Measurements from ENCODE around the gene CEP55. TPM values are rescaled to one million over a fixed set of nuclear protein-coding genes. Genes with fewer than 3 reads are reported as not detected.

The CEP55 gene
- total and polyA plus RNA-seq, 2 donors (not counting 1 experiment from before 2014, with no cell fraction given) = 16.1 to 19.0 TPM

- no peaks in the 10 kb centered on the region for H3K36me3 ChIP-seq (ENCODE audit: control insufficient read depth, insufficient read depth, low read length)
- H3K9ac ChIP-seq (ENCODE audit: insufficient read depth, low read length) = no peak overlapping the region
- H3K9me3 ChIP-seq (ENCODE audit: control insufficient read depth, insufficient read depth, low read depth, low read length) = no peaks in the 10 kb centered on the region
- no peak for TF ChIP-seq EZH2 (IDR thresholded peaks at IDR 0.05; ENCODE audit: low read length, missing control alignments)
- TF ChIP-seq CTCF (conservative IDR thresholded peaks at IDR 0.05 in 1 of 2, IDR thresholded peaks at IDR 0.05 in 1 of 2; ENCODE audit: low read depth in 1 of 2, low read length in 2 of 2) = no peak
- peaks cover 25% of the 10 kb centered on the region for H3K27me3 ChIP-seq (ENCODE audit: control insufficient read depth, insufficient read depth, low read length)
- no peaks in the 10 kb centered on the region for H3K4me1 ChIP-seq (ENCODE audit: control insufficient read depth, extremely low read depth, insufficient read depth, low read length)
- H2AFZ ChIP-seq (ENCODE audit: low read length) = no peak overlapping the region
- H3K79me2 ChIP-seq (ENCODE audit: control insufficient read depth, insufficient read depth, low read length) = no peaks in the 10 kb centered on the region
- no peak for DNase-seq (ENCODE audit: low read depth in 2 of 2)
- no peak overlapping the region for H3K4me2 ChIP-seq (ENCODE audit: extremely low read depth, insufficient read depth, low read length)
- H3K27ac ChIP-seq (ENCODE audit: insufficient read depth, low read length) = no peak overlapping the region
- no peaks in the 10 kb centered on the region for H4K20me1 ChIP-seq (ENCODE audit: control insufficient read depth, extremely low read depth, insufficient read depth, low read length)
- H3K4me3 ChIP-seq (replicated peaks in 1 of 4; ENCODE audit: control extremely low read depth in 1 of 4, insufficient read depth in 1 of 4, low read depth in 3 of 4, low read length in 4 of 4) = no peak overlapping the region
Measured at GRCh38 chr10:93573051-93573909, 76.9 kb downstream of the CEP55 start.

- Histone ChIP-seq H4K20me1 (ENCODE audit: control insufficient read depth, extremely low read depth, insufficient read depth, low read length) (no peaks in the 10 kb centered on the region), H3K9ac (ENCODE audit: insufficient read depth, low read length) (no peak overlapping the region), H2AFZ (ENCODE audit: low read length) (no peak overlapping the region), H3K27me3 (ENCODE audit: control insufficient read depth, insufficient read depth, low read length) (peaks cover 19% of the 10 kb centered on the region), H3K36me3 (ENCODE audit: control insufficient read depth, insufficient read depth, low read length) (no peaks in the 10 kb centered on the region), H3K4me2 (ENCODE audit: extremely low read depth, insufficient read depth, low read length) (no peak overlapping the region), H3K27ac (ENCODE audit: insufficient read depth, low read length) (no peak overlapping the region), H3K9me3 (ENCODE audit: control insufficient read depth, insufficient read depth, low read depth, low read length) (no peaks in the 10 kb centered on the region), H3K4me3 (replicated peaks in 1 of 4; ENCODE audit: control extremely low read depth in 1 of 4, insufficient read depth in 1 of 4, low read depth in 3 of 4, low read length in 4 of 4) (no peak overlapping the region), H3K79me2 (ENCODE audit: control insufficient read depth, insufficient read depth, low read length) (no peaks in the 10 kb centered on the region), H3K4me1 (ENCODE audit: control insufficient read depth, extremely low read depth, insufficient read depth, low read length) (no peaks in the 10 kb centered on the region)
- no peak for TF ChIP-seq EZH2 (IDR thresholded peaks at IDR 0.05; ENCODE audit: low read length, missing control alignments)
- TF ChIP-seq CTCF (conservative IDR thresholded peaks at IDR 0.05 in 1 of 2, IDR thresholded peaks at IDR 0.05 in 1 of 2; ENCODE audit: low read depth in 1 of 2, low read length in 2 of 2) = no peak
- DNase-seq (ENCODE audit: low read depth in 2 of 2) = no peak
Measured at GRCh38 chr10:93573924-93574323, 77.5 kb downstream of the CEP55 start.

- Histone ChIP-seq H3K27me3 (ENCODE audit: control insufficient read depth, insufficient read depth, low read length) (peaks cover 4% of the 10 kb centered on the region), H4K20me1 (ENCODE audit: control insufficient read depth, extremely low read depth, insufficient read depth, low read length) (no peaks in the 10 kb centered on the region), H2AFZ (ENCODE audit: low read length) (no peak overlapping the region), H3K4me3 (replicated peaks in 1 of 4; ENCODE audit: control extremely low read depth in 1 of 4, insufficient read depth in 1 of 4, low read depth in 3 of 4, low read length in 4 of 4) (no peak overlapping the region), H3K9me3 (ENCODE audit: control insufficient read depth, insufficient read depth, low read depth, low read length) (no peaks in the 10 kb centered on the region), H3K4me2 (ENCODE audit: extremely low read depth, insufficient read depth, low read length) (no peak overlapping the region), H3K4me1 (ENCODE audit: control insufficient read depth, extremely low read depth, insufficient read depth, low read length) (no peaks in the 10 kb centered on the region), H3K36me3 (ENCODE audit: control insufficient read depth, insufficient read depth, low read length) (no peaks in the 10 kb centered on the region), H3K9ac (ENCODE audit: insufficient read depth, low read length) (no peak overlapping the region), H3K27ac (ENCODE audit: insufficient read depth, low read length) (no peak overlapping the region), H3K79me2 (ENCODE audit: control insufficient read depth, insufficient read depth, low read length) (no peaks in the 10 kb centered on the region)
- DNase-seq (ENCODE audit: low read depth in 2 of 2) = no peak
- TF ChIP-seq CTCF (conservative IDR thresholded peaks at IDR 0.05 in 1 of 2, IDR thresholded peaks at IDR 0.05 in 1 of 2; ENCODE audit: low read depth in 1 of 2, low read length in 2 of 2) = no peak
- TF ChIP-seq EZH2 (IDR thresholded peaks at IDR 0.05; ENCODE audit: low read length, missing control alignments) = no peak
Measured at GRCh38 chr10:93576888-93577287, 80.5 kb downstream of the CEP55 start.
